ENCODE data around the gene IFNAR2.

The IFNAR2 gene

DNA sequence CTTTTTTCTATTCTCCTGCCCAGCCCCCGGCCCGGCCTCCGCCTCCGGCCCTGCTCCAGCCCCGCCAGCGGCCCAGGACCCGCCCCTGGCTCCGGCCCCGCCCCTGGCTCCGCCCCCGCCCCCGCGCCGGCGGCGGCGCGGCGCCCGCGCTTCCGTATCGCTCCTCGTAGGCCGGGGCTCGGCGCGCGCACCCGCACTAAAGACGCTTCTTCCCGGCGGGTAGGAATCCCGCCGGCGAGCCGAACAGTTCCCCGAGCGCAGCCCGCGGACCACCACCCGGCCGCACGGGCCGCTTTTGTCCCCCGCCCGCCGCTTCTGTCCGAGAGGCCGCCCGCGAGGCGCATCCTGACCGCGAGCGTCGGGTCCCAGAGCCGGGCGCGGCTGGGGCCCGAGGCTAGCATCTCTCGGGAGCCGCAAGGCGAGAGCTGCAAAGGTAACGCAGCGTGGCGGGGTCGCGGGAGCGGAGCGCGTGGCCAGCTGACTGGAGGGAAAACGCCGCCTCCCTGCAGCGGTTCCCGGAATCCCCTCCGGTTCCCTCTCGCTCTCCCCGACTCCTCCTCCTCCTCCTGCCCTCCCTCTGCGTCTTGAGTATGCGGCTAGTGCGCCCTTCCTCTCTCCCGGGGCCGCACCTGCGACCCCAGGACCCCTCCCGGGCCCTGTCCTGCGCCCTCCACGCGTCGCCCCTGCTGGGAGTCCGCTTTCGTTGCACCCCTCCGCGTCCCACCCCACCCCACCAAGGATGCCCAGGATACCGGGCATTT, at the start of gene IFNAR2:
IFNAR2 (plus strand) TSS at position 155 of the 761 bp plus-strand sequence. CDS start 11,985 bp downstream, outside the sequence.
- DNase-seq (ENCODE audit: insufficient read length, low spot score), result peak; percentile 73
- peak; percentile 76 for FAIRE-seq

DNA sequence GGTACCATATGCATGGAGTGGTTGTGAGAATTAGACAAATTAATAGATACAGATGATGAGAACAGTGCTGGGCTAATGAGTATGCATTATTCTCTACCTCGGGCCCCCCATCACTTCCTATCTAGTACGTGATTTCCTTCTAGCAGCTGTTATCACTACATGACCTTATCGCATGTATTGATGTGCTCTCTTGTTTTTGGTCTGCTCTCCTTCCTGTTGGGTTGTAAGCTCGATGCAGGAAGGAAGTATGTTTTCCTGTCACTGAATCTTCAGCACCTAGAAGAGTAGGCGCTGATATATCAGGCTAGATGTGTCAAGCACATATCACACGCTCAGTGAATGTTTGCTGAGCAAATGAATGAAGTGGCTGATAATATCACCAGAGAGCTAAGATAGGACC, 43.9 kb upstream of the IFNAR2 start:
- DNase-seq (ENCODE audit: insufficient read length, low spot score) (no peak), FAIRE-seq (no peak)

DNA sequence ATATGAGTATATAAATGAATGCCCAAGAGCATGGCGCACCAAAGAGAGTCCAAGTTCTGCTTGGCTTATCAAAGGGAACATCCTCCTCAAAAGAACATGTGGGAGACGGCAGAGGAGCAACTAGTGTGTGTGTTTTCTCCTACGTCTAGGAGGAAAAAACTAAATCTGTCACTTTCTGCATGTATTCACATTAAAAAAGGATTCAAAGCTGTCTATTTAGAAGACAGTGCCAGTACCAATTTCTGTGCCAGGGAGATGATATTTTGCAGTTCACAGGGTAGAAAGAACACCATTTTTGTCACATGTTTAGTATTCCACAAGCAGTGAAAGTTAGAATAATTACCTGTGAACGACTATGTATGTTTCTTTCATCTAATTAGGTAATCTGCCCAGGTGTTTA, 42.5 kb upstream of the IFNAR2 start:
- FAIRE-seq, result no peak

DNA sequence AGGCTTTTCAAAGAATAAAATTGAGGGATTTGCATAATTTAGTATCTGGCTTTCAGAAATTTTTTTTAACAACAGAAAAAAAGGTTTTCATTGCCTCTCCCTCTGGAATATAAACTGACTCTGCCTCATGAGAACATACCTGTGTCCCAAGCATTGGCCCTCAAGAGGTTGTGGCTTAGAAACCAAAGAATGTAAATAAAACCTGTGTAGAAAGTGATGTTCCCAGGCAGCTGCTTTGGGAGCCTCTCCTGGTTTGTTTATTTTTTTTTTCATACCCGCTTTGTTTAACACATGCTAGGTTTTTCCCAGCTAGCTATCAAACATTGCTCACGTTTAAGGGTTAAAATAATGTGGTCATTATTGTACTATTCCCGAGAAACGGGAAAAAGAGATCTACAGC, 40.5 kb upstream of the IFNAR2 start:
- FAIRE-seq (no peak), DNase-seq (ENCODE audit: insufficient read length, low spot score) (no peak)

More for the DNA sequence above, 42.5 kb upstream of the IFNAR2 start:
- DNase-seq (ENCODE audit: insufficient read length, low spot score), result no peak

DNA sequence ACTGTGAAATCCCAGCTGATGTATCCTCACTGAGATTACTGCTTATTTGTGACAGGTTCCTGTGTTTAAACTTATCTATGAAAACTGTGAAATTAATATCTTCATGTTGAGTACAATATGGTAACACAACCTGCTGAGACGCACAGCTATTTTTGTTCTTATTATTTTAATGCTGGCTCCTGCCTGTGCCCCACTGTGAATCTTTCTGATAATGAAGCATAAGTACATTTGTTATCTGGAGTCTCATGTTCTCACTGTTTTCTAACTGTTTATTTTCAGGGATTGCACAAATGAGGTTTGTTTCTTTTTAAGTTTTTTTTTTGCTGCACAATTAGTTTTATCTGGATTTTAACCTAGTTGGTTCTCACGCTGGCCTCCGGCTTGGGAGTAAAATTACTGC, 39.9 kb upstream of the IFNAR2 start:
- DNase-seq (ENCODE audit: insufficient read length, low spot score) (no peak), FAIRE-seq (no peak)

DNA sequence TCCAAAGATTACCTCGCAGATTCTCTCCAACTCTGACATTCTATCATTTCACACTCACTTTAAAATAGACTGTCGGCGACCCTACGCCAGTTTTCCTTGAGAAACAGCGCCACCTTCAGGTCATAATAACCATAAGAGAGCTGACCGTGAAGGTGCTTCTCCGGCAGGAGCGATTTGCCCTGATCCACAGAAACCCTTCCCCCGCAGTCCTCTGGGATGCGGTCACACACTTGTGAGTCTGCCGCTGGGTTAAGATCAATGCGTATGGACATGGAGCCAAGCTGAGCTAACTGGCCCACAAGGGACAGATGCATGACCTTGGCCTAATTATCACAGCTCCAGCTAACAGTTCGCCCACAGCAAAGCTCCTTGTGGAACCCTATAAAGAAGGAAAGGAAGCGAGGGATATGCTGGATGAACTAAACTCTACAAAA, 32.8 kb upstream of the IFNAR2 start:
- DNase-seq (ENCODE audit: insufficient read length, low spot score), result peak; percentile 12

DNA sequence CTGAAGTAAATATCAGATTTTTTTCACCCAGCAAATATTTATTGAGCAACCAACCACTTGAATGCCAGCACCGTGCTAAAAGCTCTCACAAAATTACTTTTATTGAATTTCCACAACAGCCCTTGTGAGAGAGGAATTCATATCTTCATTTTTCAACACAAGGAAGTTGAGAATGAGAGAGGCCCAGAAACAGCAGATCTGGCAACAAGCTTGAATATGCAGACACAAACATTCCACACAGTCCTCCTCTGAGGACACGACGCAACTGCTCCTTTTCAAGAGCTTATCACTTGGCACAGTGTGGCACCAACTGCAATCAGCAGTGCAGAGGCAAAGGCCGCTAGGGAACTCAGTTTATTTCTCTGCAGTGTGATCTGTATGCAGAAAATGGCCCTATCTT, 32.2 kb upstream of the IFNAR2 start:
- DNase-seq (ENCODE audit: insufficient read length, low spot score), result no peak
- no peak for FAIRE-seq

More for the DNA sequence above, 32.8 kb upstream of the IFNAR2 start:
- peak; percentile 90 for FAIRE-seq

DNA sequence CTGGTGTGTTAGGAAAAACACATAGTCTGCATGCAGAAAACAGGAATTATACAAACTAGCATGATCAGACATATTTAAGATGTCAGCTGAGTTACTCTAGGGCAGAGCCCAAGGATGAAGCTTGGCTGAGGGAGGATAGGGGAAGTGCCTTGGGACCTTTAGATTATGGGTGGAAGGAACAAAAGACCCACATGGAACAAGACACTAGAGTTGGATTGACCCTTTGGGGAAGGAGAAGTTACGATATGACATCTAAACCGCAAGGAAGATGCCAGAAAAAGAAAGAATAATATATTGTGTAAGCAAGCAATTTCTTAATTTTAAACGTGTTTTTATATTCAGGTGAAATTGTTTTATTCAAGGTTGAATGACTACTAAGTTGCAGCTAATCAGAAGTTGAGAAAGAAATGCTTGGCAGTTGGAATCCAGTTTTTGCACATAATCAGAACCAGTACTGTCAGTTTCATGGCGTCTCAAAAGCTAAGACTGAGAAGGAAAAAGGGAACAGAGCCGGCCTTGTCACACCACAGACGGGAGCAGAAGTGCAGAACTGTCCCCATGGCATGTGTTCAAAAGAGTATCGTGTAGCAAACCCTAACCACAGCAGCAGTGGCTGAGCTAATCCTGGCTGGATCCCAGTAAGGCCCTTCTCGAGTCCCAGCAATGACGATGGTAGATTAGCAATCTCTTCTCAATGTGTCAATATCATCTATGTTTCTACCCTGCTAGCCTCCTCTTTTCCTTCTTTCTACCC, 31.2 kb upstream of the IFNAR2 start:
- FAIRE-seq (no peak), DNase-seq (ENCODE audit: insufficient read length, low spot score) (no peak)

DNA sequence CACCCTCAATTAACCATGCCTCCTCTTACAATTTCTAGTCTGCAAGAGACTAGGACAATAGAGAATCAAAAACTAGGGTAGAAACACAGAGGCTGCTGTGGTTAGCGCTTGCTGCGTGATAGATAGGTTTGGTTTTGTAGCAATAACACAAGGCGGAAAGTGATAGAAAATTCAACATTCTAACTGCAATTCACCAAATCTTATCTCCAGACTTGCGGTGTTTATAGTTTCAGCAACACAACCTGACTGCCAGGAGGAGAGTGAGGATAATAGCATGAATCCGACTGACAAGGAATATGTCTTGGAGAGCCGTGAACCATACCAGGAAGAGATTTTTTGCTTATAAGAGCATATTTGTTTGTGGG, 30.7 kb upstream of the IFNAR2 start:
- FAIRE-seq (no peak), DNase-seq (ENCODE audit: insufficient read length, low spot score) (no peak)

DNA sequence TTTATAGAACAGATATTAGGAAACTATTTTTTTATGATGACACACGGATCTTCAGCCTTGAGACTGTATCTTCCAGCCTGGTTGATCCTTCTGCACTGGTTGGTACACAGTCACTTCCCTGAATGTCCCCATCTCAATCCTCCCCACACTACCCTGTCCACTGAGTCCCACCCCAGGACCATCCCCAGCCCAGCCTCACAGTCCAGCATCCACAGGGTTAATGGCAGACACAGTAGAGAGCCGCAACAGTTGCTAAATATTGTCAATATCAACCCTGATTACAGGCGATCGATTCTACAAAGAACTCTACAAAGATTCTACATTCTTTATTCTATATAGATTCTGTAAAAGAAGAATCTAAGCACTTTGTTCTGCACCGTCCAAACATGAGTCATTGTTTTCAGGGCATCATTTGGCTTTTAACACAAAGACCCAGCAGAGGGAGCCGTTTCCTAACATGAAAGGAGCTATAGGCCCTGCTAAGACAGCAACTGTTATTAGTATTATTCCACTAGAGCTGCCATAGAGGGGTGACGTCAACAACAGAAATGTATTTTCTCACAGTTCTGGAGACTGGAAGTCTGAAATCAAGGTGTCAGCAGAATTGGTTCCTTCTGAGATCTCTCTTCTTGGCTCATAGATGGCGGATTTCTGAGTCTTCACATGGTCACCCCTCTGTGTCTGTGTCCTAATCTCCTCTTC, 30.1 kb upstream of the IFNAR2 start:
- FAIRE-seq (peak; percentile 49), DNase-seq (ENCODE audit: insufficient read length, low spot score) (peak; percentile 45)

DNA sequence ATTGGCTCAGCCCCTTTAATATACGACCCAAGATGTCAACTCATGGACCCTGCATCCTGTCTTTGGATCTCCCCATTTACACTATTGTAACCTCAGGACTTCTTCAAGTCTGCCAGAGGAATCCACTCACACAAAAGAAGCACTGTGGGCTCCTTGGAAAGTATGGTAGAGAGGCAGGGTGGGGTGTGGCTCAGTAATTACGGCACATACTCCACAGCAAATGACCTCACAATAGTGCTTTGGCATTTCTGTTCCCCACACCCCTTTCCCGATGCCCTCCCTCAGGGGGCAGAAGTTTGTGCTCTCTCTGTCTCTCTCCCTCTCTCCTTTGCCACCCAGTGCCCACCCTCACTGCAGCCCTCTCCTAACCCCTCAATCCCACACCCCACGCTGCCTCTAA, 27.8 kb upstream of the IFNAR2 start:
- DNase-seq (ENCODE audit: insufficient read length, low spot score), result no peak

DNA sequence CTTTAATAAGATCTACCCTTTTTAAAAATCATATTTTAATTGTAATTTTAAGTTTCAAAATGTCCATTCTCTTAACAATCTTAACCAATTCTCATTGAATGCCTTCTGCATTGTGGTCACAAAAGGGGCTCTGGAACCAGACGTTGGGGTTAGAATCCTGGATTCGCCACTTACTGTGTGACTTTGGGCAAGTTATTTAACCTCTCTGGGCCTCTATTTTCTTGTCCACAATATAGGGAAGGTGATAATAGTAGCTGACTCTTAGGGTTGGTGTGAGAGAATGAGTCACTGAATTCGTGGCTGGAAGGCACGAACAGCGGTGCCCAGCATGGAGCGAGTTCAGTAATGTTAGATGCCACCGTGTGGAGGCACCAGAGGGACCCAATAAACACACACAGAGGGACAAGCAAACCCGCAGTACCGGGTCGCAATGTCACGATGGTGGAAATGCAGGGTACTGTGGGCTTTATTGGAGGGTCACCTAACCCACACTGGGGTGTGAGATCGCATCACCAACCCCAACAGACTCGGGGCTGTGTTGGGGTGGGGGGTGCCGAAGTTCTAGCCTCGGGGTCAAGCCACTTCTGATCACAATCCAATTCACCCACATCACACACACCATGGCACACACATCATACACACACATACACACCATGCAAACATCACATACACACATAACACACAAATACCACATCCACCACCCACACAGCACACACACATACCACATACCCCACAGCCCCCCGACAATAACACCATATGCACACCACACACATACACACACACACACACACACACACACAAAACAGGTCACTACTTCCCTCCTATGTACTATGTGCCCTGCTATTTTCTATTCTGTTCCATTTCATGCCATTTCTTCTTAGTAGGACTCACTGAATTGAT, 27.0 kb upstream of the IFNAR2 start:
- DNase-seq (ENCODE audit: insufficient read length, low spot score) (no peak), FAIRE-seq (no peak)

More for the DNA sequence above, 27.8 kb upstream of the IFNAR2 start:
- no peak for FAIRE-seq

DNA sequence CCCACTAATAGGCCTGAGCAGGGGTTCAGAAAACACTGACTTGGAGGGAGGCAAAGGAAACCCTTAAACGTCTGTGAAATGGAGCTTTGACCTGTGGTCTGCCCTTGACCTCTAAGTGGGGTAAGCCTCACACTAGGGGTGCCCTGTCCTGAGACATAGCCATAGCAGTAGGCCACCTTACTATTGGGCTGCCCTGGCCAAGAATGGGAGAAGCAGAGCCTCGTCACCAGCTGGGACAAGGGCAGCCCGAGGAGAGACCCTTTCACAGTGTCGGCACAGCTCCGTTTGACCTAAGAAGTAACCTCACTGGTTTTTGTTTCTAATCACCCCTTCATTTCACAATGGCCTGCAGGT, 26.4 kb upstream of the IFNAR2 start:
- no peak for DNase-seq (ENCODE audit: insufficient read length, low spot score)
- no peak for FAIRE-seq

DNA sequence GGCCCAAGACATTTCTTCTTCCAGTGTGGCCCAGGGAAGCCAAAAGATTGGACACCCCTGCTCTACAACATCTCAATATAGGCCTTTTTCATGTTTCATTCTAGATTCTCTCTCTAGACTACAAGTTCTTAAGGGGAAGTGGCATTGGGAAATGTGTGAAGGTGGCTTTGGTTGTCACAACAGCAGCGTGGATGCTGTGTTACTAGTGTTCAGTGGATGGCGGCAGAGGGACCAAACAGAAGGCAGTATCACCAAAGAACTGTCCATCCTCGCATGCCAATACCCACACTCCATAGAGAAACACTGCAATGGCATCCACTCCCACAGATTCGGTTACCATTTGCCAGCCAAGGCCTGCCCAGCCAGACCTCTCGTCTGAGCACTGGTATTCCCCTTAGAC, 24.3 kb upstream of the IFNAR2 start:
- DNase-seq (ENCODE audit: insufficient read length, low spot score), result no peak
- FAIRE-seq, result peak; percentile 78

DNA sequence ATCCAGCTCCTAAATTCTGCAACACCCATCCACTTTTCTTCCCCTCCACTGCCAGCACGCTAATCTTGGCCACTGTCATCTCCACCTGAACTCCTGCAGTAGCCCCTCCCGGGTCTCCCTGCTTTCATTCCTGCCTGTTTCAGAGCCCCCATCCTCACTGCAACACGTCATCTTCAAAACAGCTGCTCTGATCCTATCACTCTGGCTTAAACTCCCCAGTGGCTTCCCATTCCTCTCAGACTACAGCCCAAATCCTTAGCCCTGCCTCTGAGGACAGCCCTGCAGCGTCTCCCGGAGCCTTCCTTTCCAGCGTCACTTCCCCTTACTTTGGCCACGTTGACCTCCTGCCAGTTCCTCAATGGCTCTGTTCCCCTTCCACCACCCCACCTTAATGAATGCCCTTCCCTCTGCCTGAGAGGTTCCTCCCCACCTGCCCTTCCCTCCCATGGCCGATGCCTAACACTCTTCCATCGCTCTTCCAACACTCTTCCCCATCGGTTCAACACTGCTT, 22.9 kb upstream of the IFNAR2 start:
- DNase-seq (ENCODE audit: insufficient read length, low spot score) (no peak), FAIRE-seq (no peak)

DNA sequence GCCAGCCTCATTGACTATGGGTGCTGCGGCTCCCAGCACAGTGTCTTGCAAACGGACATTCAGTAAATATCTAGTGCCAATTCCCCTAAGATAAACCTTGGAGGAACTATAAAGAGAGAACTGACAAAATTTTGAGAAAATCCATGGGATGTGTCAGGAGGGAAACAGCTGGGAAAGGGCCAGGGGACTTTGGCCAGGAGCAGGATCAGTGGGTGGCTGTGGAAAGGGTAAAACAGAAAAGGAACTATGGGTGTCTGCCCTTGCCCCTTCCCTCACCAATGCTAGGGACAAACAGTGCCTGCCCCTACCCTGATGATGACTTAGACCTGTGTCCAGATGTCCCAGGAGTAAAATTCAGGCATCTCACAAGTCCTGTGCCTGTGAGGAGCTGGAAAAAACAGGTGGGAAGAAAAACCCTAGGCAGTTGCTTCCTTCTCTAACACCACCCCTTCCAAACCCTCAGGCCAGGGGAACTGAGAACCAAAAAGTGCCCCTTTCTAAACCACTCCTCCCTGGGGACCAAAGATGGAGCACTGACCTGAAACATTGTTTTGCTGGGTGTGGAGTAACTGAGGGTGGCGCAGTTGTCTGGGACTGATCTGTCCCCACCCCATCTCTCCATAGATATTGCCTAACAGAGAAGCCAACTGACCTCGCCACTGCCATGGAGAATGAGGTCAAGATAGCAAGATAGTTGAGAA, 22.1 kb upstream of the IFNAR2 start:
- no peak for DNase-seq (ENCODE audit: insufficient read length, low spot score)
- FAIRE-seq, result no peak

DNA sequence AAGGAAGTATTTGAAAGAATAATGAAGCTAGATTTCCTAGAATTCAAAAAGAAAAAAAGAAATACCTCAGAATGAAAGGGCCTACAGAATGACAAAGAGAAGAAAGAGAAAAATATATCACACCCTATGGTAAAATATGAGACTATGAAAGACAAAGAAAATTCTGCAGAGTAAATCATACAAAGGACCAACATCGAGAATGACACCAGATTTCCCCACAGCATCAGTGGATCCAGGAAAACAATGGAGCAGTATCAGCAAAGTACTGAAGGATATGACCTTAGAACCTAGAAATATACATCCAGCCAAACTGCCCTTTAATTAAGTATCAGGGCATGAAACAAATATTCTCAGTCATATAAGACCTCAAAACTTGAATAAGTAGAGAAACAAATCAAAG, 21.2 kb upstream of the IFNAR2 start:
- FAIRE-seq (no peak), DNase-seq (ENCODE audit: insufficient read length, low spot score) (no peak)

DNA sequence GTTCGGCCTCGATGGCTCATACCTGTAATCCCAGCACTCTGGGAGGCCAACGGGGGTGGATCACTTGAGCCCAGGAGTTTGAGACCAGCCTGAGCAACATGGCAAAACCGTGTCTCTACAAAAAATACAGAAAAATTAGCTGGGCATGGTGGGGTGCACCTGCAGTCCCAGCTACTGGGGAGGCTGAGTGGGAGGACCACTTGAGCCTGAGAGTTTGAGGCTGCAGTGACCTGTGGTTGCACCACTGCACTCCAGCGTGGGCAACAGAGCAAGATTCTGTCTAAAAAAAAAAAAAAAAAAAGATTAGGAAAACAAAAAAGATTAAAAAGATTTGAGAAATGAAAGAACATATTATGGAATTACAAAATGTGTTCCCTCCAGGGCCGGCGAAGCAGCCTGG, 18.4 kb upstream of the IFNAR2 start:
- FAIRE-seq, result no peak

DNA sequence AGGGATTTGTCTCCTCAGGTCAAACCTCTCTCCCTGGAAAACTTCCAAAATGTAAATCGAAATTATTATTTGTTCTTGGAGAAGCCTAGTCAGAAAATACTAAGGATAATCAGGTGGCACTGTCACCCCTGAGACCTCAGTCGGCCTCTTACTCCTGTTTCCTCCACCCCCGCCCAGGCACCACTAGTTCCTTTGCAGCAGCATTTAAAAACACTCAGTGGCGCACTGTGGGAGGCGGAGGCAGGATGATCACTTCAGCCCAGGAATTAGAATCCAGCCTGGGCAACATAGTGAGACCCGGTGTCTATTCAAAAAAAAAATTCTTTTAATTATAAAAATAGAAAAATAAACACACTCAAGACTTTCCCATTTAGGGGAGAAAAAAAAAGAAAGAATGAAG, 18.0 kb upstream of the IFNAR2 start:
- DNase-seq (ENCODE audit: insufficient read length, low spot score), result no peak
- FAIRE-seq, result no peak

More for the DNA sequence above, 18.4 kb upstream of the IFNAR2 start:
- DNase-seq (ENCODE audit: insufficient read length, low spot score), result no peak
